Heart right ventricle (tissue), 16 donors: ENCODE data around the gene FHAD1. TPM values are rescaled to one million over a fixed set of nuclear protein-coding genes. Genes with fewer than 3 reads are reported as not detected.

Experiments
- ATAC-seq, 8 donors: fragments of 200-7000 bp; cut with Tn5 transposase; one replicate each; pipeline ENCODE4 v1.9.1; 2020; ENCODE audit warnings: mild to moderate bottlenecking in 8 of 8, moderate library complexity in 8 of 8, moderate number of reproducible peaks in 1 of 8
- DNase-seq, 2 donors: peaks; one replicate each; pipeline ENCODE4 v3.0.0-alpha.2; 2020
- H3K27ac ChIP-seq, 10 donors: fragments of 200-600 bp; sonication (generic) in 2 of 10; one replicate each; pipeline versions ENCODE4 v1.5.0 to v1.8.0; 2020 to 2022; ENCODE audit warnings: mild to moderate bottlenecking in 3 of 10
- H3K27me3 ChIP-seq, 7 donors: fragments of 200-600 bp; one replicate each; pipeline ENCODE4 v1.8.0; 2021 to 2022; ENCODE audit warnings: mild to moderate bottlenecking in 2 of 7
- H3K36me3 ChIP-seq, 9 donors: fragments of 200-600 bp; sonication (generic) in 1 of 9; one replicate each; pipeline versions ENCODE4 v1.5.0 to v1.8.0; 2020 to 2022; ENCODE audit warnings: mild to moderate bottlenecking in 2 of 9
- H3K4me1 ChIP-seq, 9 donors: fragments of 200-600 bp; sonication (generic) in 1 of 9; one replicate each; pipeline versions ENCODE4 v1.5.0 to v1.8.0; 2020 to 2022; ENCODE audit warnings: mild to moderate bottlenecking in 4 of 9
- H3K4me3 ChIP-seq, 10 donors: fragments of 200-600 bp; sonication (generic) in 2 of 10; one replicate each; pipeline versions ENCODE4 v1.5.0 to v1.8.0; 2020 to 2022; ENCODE audit warnings: mild to moderate bottlenecking in 7 of 10, moderate library complexity in 2 of 10
- H3K9me3 ChIP-seq, 11 donors: fragments of 200-600 bp in 10 of 11; sonication (generic) in 2 of 11; one replicate each; pipeline versions ENCODE4 v1.5.0 to v1.8.0; 2013 to 2022; ENCODE audit warnings: mild to moderate bottlenecking in 2 of 11, control low read depth in 1 of 11, moderate library complexity in 1 of 11
- CTCF ChIP-seq, 9 donors: fragments of 200-600 bp; sonication (generic) in 2 of 9; IDR thresholded peaks; one replicate each; pipeline versions ENCODE4 v1.5.0 to v1.8.0; 2021 to 2022; ENCODE audit warnings: antibody characterized with exemption in 9 of 9, mild to moderate bottlenecking in 5 of 9, moderate library complexity in 1 of 9
- WGBS, 2 donors: extraction: QIAGEN DNeasy Blood & Tissue Kit; methylation state at CpG; one replicate each; pipeline ENCODE4 v1.1.7; 2013; ENCODE audit warnings: inconsistent platforms in 1 of 2; 5-methylcytosine and 5-hydroxymethylcytosine counted together
- intact Hi-C, 10 donors: fragments of 100-400 bp; cut with DNase I; formaldehyde crosslinking; loops; one replicate each; pipeline versions ENCODE4 v1.11.1 to v1.14.2; 2022
- polyA plus RNA-seq, 2 donors: library from polyadenylated mRNA; stranded (reverse); fragments of 200-250 nt; gene quantifications; one replicate each; pipeline ENCODE4 v1.2.3, GENCODE V29; 2013
- total RNA-seq, 10 donors: library from RNA; stranded (reverse); fragmentation: NEBNext Ultra II Directional in 3 of 10; extraction: Animal tissue kit (Norgen Biotek cat#: 25700) in 3 of 10; gene quantifications; one replicate each; pipeline versions ENCODE4 v1.2.1 to v1.2.4, GENCODE V29; 2021 to 2023
- donor health status: Arrhythmogenic right ventricular cardiomyopathy.
- donor health status: ischemic (EF 13 %, LVEDD 7.1; RV severe dilation, severe dysfunction).
- donor health status: healthy with polysubstance abuse.
- donor health status: DM: no; HTN: yes; CAD: no.
- donor health status: DM: no; HTN: no; CAD: no.
- donor health status: ischemic (EF 25% LVEDD 6.9; RV normal size, moderate dysfunction).
- donor health status: ischemic (EF 25% LVEDD 5.7; RV mildly dilated, moderate dysfunction).
- donor health status: healthy.
- donor health status: DM: yes; HTN: yes; CAD: no.
- donor health status: Ischemic cardiomyopathy.
- donor health status: ischemic (EF 35%, LVEDD 5.7; RV mildly dilated, moderate dysfunction).
- donor health status: nonischemic (EF 11% LVEDD 7.7; RV severe dilation, severe dysfunction).
- donor health status: DM: yes; HTN: yes; CAD: no.
- donor health status: PGD.
- donor health status: ischemic (EF 29% LVEDD 5.4; RV normal size, mild dysfunction).
- donor health status: nonischemic (EF 23%, LVEDD 6.1; RV moderate dilation, normal function).

FHAD1 gene
- total and polyA plus RNA-seq, 12 donors = 0.06 to 1.0 (median 0.12) TPM; not detected in 5

- no peaks in the 10 kb centered on the region for H3K9me3 ChIP-seq
- no peak overlapping the region for H3K27ac ChIP-seq
- WGBS, 2 donors = 90 to 96% methylated on average over 9 of the region's 9 CpGs
- no peak overlapping the region for H3K4me3 ChIP-seq
- peaks cover 0 to 9% (median 0%) of the 10 kb centered on the region in 7 donors for H3K27me3 ChIP-seq
- DNase-seq = no peak
- no peak for ATAC-seq
- H3K36me3 ChIP-seq = no peaks in the 10 kb centered on the region
- TF ChIP-seq CTCF (IDR thresholded peaks at IDR 0.05) = no peak
- H3K4me1 ChIP-seq = peaks cover 0 to 5% (median 0%) of the 10 kb centered on the region in 9 donors
- intact Hi-C loops = no loop called here
These were observed 10.3 kb upstream of the FHAD1 start for GRCh38 chr1:15236746-15237145.

GRCh38 chr1:15238789-15239188 is 8.2 kb upstream of the FHAD1 start:
- intact Hi-C loops = no loop called here
- DNase-seq (no peak), ATAC-seq (no peak)
- TF ChIP-seq CTCF (IDR thresholded peaks at IDR 0.05) = no peak
- WGBS, 2 donors = 93 to 96% methylated on average over 1 of the region's 1 CpG
- H3K27me3 ChIP-seq = peaks cover 0 to 9% (median 0%) of the 10 kb centered on the region in 7 donors
- no peaks in the 10 kb centered on the region for H3K9me3 ChIP-seq
- no peaks in the 10 kb centered on the region for H3K4me1 ChIP-seq
- no peak overlapping the region for H3K4me3 ChIP-seq
- H3K36me3 ChIP-seq = no peaks in the 10 kb centered on the region
- H3K27ac ChIP-seq = no peak overlapping the region

- WGBS, 2 donors = 93% methylated on average over 7 of the region's 7 CpGs
- no peak overlapping the region for H3K4me3 ChIP-seq
- ATAC-seq (no peak), DNase-seq (no peak)
- TF ChIP-seq CTCF (IDR thresholded peaks at IDR 0.05) = no peak
- H3K27ac ChIP-seq = no peak overlapping the region
- H3K4me1 ChIP-seq = peaks cover 0 to 23% (median 8%) of the 10 kb centered on the region in 9 donors
- H3K9me3 ChIP-seq = no peaks in the 10 kb centered on the region
- peaks cover 0 to 15% (median 11%) of the 10 kb centered on the region in 7 donors for H3K27me3 ChIP-seq
- no peaks in the 10 kb centered on the region for H3K36me3 ChIP-seq
- intact Hi-C loops = no loop called here
These were observed 4.3 kb upstream of the FHAD1 start for GRCh38 chr1:15242766-15243165.

GRCh38 chr1:15243275-15244043 is 3.6 kb upstream of the FHAD1 start:
- no peaks in the 10 kb centered on the region for H3K36me3 ChIP-seq
- peaks cover 0 to 22% (median 16%) of the 10 kb centered on the region in 7 donors for H3K27me3 ChIP-seq
- ATAC-seq (no peak), DNase-seq (no peak)
- 61 to 67% methylated on average over 10 of the region's 10 CpGs for WGBS, 2 donors
- TF ChIP-seq CTCF (IDR thresholded peaks at IDR 0.05) = no peak
- no peak overlapping the region for H3K4me3 ChIP-seq
- H3K27ac ChIP-seq = no peak overlapping the region
- intact Hi-C loops = no loop called here
- no peaks in the 10 kb centered on the region for H3K9me3 ChIP-seq
- peaks cover 0 to 27% (median 9%) of the 10 kb centered on the region in 9 donors for H3K4me1 ChIP-seq
